Measurements from ENCODE around the gene BCAS3.

DNA sequence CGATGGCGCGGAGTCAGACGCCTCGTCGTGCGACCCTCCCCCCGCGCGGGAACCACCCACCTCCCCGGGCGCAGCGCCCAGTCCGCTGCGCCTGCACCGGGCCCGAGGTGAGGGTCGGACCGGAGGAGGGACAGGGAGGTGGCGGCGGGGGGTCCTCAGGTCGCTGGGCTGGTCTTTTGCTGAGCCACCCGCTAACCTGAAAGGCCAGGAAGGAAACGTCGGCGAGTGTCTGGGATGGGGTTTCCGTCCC lies 726.9 kb downstream of the BCAS3 start:
- TF ChIP-seq EZH2 (IDR thresholded peaks at IDR 0.05; ENCODE audit: borderline replicate concordance, insufficient read depth, low read length, poor library complexity, severe bottlenecking) (no peak), RAD21 (conservative IDR thresholded peaks at IDR 0.05) (no peak), EP300 (conservative IDR thresholded peaks at IDR 0.05; ENCODE audit: poor library complexity, severe bottlenecking) (no peak), POLR2AphosphoS5 (IDR thresholded peaks at IDR 0.05) (no peak), MXI1 (conservative IDR thresholded peaks at IDR 0.05; ENCODE audit: poor library complexity, severe bottlenecking) (no peak), SMC3 (conservative IDR thresholded peaks at IDR 0.05; ENCODE audit: poor library complexity) (no peak), TAF1 (IDR thresholded peaks at IDR 0.05; ENCODE audit: low read depth) (no peak)
- TF ChIP-seq, protein P1, sequence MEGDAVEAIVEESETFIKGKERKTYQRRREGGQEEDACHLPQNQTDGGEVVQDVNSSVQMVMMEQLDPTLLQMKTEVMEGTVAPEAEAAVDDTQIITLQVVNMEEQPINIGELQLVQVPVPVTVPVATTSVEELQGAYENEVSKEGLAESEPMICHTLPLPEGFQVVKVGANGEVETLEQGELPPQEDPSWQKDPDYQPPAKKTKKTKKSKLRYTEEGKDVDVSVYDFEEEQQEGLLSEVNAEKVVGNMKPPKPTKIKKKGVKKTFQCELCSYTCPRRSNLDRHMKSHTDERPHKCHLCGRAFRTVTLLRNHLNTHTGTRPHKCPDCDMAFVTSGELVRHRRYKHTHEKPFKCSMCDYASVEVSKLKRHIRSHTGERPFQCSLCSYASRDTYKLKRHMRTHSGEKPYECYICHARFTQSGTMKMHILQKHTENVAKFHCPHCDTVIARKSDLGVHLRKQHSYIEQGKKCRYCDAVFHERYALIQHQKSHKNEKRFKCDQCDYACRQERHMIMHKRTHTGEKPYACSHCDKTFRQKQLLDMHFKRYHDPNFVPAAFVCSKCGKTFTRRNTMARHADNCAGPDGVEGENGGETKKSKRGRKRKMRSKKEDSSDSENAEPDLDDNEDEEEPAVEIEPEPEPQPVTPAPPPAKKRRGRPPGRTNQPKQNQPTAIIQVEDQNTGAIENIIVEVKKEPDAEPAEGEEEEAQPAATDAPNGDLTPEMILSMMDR (IDR thresholded peaks at IDR 0.05; ENCODE audit: poor library complexity, severe bottlenecking) = no peak
- TF ChIP-seq, protein P2, sequence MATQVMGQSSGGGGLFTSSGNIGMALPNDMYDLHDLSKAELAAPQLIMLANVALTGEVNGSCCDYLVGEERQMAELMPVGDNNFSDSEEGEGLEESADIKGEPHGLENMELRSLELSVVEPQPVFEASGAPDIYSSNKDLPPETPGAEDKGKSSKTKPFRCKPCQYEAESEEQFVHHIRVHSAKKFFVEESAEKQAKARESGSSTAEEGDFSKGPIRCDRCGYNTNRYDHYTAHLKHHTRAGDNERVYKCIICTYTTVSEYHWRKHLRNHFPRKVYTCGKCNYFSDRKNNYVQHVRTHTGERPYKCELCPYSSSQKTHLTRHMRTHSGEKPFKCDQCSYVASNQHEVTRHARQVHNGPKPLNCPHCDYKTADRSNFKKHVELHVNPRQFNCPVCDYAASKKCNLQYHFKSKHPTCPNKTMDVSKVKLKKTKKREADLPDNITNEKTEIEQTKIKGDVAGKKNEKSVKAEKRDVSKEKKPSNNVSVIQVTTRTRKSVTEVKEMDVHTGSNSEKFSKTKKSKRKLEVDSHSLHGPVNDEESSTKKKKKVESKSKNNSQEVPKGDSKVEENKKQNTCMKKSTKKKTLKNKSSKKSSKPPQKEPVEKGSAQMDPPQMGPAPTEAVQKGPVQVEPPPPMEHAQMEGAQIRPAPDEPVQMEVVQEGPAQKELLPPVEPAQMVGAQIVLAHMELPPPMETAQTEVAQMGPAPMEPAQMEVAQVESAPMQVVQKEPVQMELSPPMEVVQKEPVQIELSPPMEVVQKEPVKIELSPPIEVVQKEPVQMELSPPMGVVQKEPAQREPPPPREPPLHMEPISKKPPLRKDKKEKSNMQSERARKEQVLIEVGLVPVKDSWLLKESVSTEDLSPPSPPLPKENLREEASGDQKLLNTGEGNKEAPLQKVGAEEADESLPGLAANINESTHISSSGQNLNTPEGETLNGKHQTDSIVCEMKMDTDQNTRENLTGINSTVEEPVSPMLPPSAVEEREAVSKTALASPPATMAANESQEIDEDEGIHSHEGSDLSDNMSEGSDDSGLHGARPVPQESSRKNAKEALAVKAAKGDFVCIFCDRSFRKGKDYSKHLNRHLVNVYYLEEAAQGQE (IDR thresholded peaks at IDR 0.05; ENCODE audit: borderline replicate concordance) = no peak
